GM19463 (cell line): ENCODE measurements around the gene HLA-A.

ENCODE experiments used
- ATAC-seq: cut with Tn5 transposase; IDR thresholded peaks from one replicate; pipeline ENCODE4 v1.9.1; 2021; ENCODE audit warnings: mild to moderate bottlenecking, moderate library complexity; ENCODE audit not compliant: unreplicated experiment

The HLA-A gene

DNA sequence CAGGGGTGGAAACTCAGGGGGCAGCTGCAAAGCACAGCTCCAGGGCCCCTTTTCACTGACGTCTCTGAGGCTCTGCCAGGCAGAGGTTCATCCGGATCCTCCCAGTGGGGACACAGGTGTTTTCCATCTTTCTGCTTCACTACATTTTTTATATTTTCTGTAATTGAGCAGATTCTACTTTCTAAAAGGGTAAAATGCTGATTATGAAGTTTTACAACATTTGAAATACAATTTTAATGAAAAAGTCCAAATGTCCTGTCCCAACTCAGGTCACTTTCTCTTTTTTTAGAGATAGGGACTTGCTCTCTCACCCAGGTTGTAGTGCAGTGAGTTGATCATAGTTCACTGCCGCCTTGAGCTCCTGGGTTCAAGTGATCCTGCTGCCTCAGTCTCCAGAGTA lies 41.9 kb downstream of the HLA-A start:
- ATAC-seq: no peak

- ATAC-seq: no peak
Measured at GRCh38 chr6:29984992-29985391, 42.7 kb downstream of the HLA-A start.

DNA sequence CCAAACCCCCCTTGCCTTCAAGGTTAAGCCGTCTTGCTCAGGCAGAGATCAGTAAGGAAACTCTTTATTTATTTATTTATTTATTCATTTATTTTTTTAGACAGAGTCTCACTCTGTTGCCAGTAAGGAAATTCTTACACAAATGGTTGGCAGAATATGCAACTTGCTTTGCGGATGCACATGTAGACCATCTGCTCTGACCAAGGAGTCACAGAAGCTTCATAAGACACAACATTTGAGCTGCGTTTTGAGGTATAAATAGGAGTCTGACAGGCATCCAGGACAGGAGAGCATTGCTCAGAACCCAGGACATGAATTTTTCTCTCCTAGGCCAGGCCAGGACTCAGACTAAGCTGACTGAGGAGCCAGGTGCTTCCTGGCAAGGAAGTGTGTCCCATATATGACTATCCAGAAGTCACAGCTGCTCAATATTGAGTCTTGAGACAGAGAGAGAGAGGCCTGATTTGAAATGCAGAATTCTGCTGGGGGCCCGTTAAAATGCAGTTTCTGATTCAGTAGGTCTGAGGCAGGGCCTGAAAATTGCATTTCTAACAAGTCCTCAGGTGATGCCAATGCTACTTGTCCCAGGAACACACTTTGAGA lies 43.9 kb downstream of the HLA-A start:
- ATAC-seq: no peak

DNA sequence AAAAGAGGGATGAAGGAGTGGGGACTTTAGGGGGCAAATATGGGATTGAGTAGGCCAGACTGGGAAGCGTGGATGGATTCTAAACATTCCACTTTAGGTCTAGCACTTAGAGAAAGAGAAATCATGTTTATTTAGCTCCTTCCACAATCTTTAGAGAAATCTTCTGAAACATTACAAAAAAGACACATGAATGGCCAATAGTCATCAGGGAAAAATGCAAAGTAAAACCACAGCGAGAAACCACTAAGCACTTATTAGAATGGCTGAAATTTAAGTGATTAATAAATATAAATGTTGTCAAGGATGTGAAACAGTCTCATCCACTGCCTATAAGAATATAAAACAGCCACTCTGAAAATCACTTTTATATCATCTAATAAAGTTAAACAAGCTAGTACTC lies 46.9 kb downstream of the HLA-A start:
- ATAC-seq: no peak

GRCh38 chr6:29990931-29991330 lies 48.6 kb downstream of the HLA-A start:
- ATAC-seq: no peak

DNA sequence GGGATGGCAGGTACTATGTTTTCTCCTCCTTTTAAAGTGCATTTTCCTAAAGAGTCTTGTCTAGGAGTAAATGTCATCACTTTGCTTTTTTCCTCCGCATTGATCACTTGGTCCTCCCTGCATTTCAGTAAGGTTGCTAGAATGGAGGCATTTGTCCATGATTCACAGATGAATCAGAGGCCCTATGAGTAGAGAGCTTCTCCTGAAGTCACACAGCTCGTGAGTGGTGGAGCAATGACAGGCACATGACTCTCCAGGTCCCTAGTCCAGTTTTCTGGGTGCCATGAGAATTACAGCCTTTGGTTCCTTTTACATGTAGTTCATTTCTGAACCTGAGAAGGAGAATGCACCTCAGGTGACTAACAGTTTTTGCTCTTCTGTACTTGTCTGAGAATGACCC lies 50.5 kb downstream of the HLA-A start:
- no peak for ATAC-seq

GRCh38 chr6:29994826-29995225 lies 52.5 kb downstream of the HLA-A start:
- ATAC-seq: no peak

DNA sequence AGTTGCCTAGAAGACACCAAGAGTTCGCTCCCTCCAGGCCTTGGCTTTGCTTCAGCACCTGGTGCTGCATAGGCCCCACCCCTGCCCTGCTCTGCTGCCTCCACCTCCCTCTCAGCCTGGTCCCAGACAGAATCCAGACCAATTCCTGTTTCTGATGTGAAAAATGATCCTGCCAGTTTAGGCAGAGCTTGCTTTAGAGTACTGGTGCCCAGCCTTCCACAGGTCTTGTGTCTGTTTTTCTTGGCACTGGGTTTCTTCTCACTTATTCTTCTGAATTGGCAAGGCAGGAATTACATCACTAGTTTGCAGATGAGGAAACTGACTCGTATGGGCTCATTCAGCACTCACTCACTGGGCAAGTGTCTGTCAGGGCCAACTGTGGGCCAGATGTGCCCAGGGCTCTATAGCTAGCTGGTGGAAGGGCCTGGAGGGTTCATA lies 53.0 kb downstream of the HLA-A start:
- no peak for ATAC-seq
